GM21528 (cell line): ENCODE results near the gene AKAP12.
"Not testable (repeated sequence)": the region's sequence is repeated elsewhere in the genome, so short reads cannot be mapped to it uniquely, and the experiment has no call there.

ENCODE experiments used
- ATAC-seq: cut with Tn5 transposase; IDR thresholded peaks from one replicate; pipeline ENCODE4 v1.9.1; 2021; ENCODE audit warnings: mild to moderate bottlenecking, moderate library complexity; ENCODE audit not compliant: unreplicated experiment, low FRiP score

Gene AKAP12

GRCh38 chr6:151376440-151376839, 136.7 kb downstream of the AKAP12 start:
- ATAC-seq: no peak

DNA sequence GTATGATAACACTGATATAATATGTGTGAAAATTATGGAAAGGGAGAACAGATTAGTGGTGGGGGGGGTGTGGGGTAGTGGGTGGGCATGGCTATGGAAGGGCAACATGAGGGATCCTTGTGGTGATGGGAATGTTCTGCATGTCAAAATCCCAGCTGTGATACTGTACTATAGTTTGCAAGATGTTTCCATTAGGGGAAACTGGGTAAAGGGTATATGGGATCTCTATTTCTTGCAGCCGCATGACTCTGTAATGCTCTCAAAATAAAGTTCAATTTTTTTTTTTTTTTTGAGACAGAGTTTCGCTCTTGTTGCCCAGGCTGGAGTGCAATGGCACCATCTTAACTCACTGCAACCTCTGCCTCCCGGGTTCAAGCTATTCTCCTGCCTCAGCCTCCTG, 137.3 kb downstream of the AKAP12 start:
- no peak for ATAC-seq

DNA sequence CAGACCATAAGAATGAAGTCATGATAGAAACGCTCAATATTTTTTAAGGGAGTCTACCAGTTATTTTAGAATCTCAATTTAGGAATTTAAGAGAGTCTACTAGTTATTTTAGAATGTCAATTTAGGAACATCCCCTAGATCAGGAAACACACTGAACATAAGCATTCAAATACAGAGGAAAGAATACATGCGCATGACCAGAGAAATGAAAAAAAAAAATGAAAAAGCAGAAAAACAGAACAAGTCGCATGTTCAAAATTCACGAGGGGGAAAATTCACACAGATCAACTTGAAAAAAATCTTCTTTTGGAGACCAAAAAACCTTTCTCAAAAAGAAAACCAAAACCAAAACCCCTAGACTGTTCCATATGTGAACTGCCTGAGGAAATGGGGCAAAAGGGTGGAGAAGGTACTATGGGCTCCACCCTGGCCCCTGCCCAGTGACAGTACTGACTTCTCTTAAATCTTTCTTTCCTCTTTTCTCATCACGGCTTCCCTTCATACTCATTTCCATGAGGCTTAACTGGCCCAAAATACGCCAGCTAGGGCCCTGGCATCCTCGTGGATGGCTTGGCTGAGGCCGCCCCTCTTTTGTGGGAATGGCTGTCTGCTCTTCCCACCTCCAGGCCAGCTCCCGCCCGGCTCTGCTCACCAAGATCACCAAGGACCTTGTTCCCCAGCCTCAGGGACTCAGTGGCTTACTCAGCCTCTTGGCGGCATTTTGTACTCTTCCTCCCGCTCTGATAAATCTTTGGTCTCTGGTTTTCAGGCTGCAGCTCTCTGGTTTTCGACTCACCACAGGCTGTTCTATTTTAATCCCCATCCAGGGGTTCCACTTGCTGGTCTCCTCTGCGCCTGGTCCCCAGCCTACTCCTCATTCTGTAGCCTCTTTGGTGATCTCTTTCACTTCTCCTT, 140.4 kb downstream of the AKAP12 start:
- peak; percentile 57 for ATAC-seq

DNA sequence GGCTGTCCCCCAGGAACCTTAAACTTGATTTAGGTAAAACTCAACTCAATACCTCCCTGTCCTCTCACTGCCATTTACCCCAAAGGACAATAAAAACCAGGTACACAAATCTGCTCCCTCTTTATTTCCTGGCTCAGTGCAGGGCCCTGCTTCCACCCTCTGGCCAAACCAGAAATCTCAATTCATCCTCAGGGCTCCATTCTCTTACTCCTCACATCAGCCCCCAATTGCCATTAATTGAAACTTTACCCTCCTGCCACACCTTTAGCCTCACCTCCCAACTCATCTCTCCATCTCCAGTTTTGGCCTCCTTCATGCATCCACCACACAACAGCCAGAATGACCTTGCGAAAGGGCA, 141.1 kb downstream of the AKAP12 start:
- ATAC-seq: no peak

DNA sequence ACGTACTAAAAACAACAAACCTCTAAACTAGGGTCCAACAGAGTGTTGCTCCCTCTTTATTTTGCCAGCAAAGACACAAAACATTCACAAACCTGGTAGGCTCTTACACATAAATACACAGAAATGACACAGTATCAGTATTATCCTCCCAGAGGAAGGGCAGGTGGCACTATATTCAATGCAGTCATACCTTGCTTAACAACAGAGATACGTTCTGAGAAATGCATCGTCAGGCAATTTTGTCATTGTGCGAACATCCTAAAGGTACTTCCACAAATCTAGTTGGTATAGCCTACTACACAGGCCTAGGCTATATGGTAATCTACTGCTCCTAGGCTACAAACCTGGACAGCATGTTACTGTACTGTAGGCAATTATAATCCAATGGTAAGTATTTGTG, 142.0 kb downstream of the AKAP12 start:
- no peak for ATAC-seq

DNA sequence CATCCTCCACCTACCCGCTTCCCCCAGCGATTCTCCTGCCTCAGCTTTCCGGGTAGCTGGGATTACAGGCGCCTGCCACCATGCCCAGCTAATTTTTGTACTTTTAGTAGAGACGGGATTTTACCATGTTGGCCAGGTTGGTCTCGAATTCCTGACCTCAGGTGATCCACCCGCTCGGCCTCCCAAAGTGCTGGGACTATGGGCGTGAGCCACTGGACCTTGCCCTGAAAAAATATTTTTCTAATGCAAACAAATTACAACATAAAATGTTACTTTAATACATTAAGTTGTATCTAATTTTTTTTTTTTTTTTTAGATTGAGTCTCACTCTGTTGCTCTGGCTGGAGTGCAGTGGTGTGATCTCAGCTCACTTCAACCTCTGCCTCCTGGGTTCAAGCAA, 142.9 kb downstream of the AKAP12 start:
- not testable (repeated sequence) for ATAC-seq

GRCh38 chr6:151384151-151384550, 144.4 kb downstream of the AKAP12 start:
- no peak for ATAC-seq

GRCh38 chr6:151385177-151385576, 145.4 kb downstream of the AKAP12 start:
- no peak for ATAC-seq

DNA sequence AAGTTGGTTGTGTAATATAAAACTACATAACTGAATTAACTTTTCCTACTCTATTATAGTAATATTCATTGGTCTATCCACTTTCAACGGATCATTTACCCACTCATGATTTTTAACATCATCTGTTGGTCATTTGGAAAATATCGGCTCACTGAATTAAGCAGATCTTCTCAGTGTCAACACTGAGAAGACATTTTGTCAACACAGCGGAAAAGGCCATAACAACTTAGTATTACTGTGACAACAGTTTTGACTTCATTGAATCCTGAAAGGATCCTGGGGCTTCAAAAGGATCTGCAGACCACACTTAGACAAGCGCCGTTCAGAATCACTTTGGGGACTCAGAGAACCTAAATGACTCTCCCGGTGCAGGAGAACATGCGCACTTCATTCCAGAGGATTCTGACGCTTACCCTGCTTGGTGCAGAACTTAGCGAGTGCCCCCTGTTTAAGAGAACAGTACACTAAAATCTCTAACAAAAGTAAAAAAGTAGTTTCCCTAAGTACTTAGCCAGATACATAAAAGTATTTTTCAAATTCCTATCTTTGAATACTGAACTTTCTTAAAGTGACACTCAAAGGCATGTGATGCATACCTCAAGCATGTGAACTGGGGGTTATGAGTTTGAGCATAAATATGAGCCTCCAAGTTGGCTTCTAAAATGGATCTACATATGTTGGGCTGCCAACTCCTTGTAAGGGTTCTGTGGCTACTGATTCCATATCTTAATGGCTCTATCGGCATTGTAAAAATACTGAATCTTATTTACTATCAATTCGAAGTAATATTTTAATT, 147.6 kb downstream of the AKAP12 start:
- no peak for ATAC-seq

- ATAC-seq: no peak
Measured at GRCh38 chr6:151388236-151388635, 148.5 kb downstream of the AKAP12 start.

- ATAC-seq: no peak
Measured at GRCh38 chr6:151388997-151389617, 149.3 kb downstream of the AKAP12 start.

- peak; percentile 68 for ATAC-seq
Measured at GRCh38 chr6:151389618-151390275, 150.0 kb downstream of the AKAP12 start.

GRCh38 chr6:151390276-151390850, 150.6 kb downstream of the AKAP12 start:
- peak; percentile 84 for ATAC-seq

- peak; percentile 11 for ATAC-seq
Measured at GRCh38 chr6:151390851-151391470, 151.2 kb downstream of the AKAP12 start.

DNA sequence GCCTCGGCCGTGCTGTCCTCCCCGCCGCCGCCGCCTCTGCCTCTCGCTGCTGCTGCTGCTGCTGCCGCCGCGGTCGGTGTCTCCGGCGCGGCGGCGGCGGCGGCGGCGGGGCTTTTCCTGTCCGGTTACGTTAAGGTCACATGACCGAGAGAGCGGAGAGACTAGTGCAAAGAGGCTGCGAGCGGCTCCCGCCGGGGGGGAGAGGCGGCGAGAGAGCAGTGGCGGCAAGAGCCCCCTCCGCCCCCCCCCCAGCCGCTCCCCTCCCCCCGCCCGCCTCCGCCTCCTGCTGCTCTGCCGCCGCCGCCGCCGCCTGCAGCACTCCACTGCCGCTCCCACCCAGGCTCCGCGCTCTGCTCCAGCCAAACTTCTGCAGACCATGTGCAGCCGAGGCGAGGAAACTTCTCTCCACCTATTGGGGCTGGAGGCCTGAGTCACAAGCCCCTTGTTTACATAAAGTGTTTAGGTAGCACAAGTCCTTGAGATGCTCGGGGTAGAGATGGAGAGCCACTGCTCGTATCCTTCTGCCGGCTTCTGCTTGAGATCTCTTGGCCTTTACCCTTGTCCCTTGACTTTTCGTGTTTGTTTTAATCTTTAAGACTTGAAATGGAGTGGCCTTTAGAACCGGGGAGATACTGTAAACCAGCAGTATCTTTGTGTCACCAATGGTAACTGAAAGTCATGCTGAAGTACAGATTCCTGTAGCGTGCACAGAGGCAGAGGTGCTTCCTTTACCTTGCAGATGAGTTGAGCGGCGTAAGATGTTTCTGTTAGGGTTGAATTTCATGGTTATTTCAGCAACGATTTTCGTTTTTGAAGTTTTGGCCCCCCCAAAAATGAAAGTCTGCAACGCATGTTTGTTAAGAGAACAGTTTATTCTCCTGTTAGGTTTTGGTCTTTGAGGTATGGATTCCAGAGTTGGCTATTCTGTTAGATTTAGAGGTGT, 152.0 kb downstream of the AKAP12 start, which contains the start of gene ZBTB2:
Gene ZBTB2 (minus strand): TSS at position 89 of the 943 bp plus-strand sequence. CDS start 17,922 bp downstream, outside the sequence.
- ATAC-seq: peak; percentile 15

DNA sequence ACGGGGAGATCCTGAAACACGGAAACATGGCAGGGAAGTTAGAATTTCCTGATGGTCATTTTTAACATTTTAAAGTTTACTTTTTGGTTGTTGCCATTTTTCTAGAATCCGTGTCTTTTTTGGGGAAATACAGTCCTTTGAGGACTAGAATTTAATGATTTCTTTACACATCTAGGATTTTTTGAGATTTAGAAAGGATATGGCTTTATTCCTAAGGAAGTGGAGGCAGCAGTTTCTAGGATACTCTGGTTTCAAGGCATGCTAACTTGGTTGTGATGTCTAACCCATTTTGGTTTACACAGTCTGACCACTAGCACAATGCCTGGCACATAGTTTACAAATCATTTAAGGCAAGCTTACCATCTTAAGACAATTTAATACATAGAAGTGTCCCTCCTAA, 152.7 kb downstream of the AKAP12 start:
- ATAC-seq: no peak

DNA sequence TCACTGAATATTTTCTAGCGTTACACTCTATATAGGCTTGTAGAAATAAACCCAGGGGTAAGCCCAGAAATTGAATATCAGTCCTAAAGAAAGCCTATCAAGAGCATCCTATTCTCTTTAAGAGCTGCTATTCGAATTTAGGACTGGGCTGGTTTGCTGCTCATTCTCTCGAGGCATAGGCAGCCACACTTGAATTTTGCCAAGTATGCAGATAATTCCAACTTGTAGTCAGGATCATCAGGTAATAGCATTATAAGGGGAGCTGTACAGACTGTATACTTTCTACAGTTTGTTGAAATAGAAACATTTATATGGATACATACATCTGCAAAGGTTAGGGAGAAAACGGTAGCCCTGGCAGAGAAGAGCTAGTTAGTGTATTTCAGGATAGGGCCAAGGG, 153.6 kb downstream of the AKAP12 start:
- ATAC-seq: no peak

GRCh38 chr6:151399679-151400078, 159.9 kb downstream of the AKAP12 start:
- ATAC-seq: no peak

DNA sequence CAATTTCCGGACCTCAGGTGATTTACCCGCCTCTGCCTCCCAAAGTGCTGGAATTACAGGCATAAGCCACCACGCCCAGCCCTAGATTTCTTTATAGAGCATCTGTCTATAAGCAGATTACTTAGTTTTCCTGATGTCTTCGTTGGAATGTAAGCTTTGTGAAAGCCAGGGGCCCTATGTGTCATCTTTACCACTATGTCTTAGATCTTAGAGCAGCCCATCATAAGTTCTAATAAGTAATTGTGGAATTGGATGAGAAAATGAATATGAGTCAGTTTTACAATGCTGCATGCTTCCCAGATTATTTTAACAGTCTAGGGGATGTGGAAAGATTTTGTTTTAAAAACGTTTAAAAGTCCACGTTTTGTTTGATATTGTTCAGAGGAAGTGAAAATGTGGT, 160.7 kb downstream of the AKAP12 start:
- ATAC-seq: no peak
